Fibroblast of the aortic adventitia (primary cell): ENCODE measurements around the gene SERINC5. TPM values are rescaled to one million over a fixed set of nuclear protein-coding genes. Genes with fewer than 3 reads are reported as not detected.
A peak's percentile ranks its signal among the peaks of the same experiment; 100 is the strongest.
"Not testable (repeated sequence)": the region's sequence is repeated elsewhere in the genome, so short reads cannot be mapped to it uniquely, and the experiment has no call there.

Source experiments
- DNase-seq: peaks from one replicate; pipeline ENCODE4 v3.0.0-alpha.2; 2010; ENCODE audit warnings: low read depth
- H3K4me3 ChIP-seq: 2 replicates; pipeline ENCODE4 v1.5.1; 2011; ENCODE audit warnings: low read depth, mild to moderate bottlenecking, control low read depth, low read length, moderate library complexity
- CTCF ChIP-seq: IDR thresholded peaks from 2 replicates; pipeline ENCODE4 v1.5.1; 2011; ENCODE audit warnings: mild to moderate bottlenecking, low read length, control low read depth, inconsistent platforms; ENCODE audit not compliant: insufficient read depth
- total RNA-seq: library from RNA; depleted of rRNA; stranded (reverse); fragments of >200 nt; gene quantifications from 2 replicates; pipeline ENCODE4 v1.2.3, GENCODE V29; 2012; ENCODE audit warnings: low replicate concordance

SERINC5 gene
- total RNA-seq, 1 donor, result 17.1 TPM

GRCh38 chr5:80187421-80188090, 68.3 kb downstream of the SERINC5 start:
- DNase-seq, result no peak
- TF ChIP-seq CTCF, result no peak
- no peak overlapping the region for H3K4me3 ChIP-seq

GRCh38 chr5:80185535-80185934, 70.3 kb downstream of the SERINC5 start:
- not testable (repeated sequence) for DNase-seq, H3K4me3 ChIP-seq

GRCh38 chr5:80185095-80185494, 70.8 kb downstream of the SERINC5 start:
- no peak overlapping the region for H3K4me3 ChIP-seq
- no peak for TF ChIP-seq CTCF
- no peak for DNase-seq

GRCh38 chr5:80184235-80185023, 71.4 kb downstream of the SERINC5 start:
- DNase-seq, result no peak
- no peak overlapping the region for H3K4me3 ChIP-seq
- no peak for TF ChIP-seq CTCF

GRCh38 chr5:80183728-80184234, 72.1 kb downstream of the SERINC5 start:
- not testable (repeated sequence) for H3K4me3 ChIP-seq, DNase-seq

- no peak for DNase-seq
- TF ChIP-seq CTCF, result no peak
- H3K4me3 ChIP-seq, result no peak overlapping the region
These were observed 72.9 kb downstream of the SERINC5 start for GRCh38 chr5:80182809-80183580.

- no peak for TF ChIP-seq CTCF
- no peak overlapping the region for H3K4me3 ChIP-seq
- DNase-seq, result peak; percentile 45
These were observed 74.1 kb downstream of the SERINC5 start for GRCh38 chr5:80181618-80182211.
